ENCODE results near the gene AVPR2.

Gene AVPR2

DNA sequence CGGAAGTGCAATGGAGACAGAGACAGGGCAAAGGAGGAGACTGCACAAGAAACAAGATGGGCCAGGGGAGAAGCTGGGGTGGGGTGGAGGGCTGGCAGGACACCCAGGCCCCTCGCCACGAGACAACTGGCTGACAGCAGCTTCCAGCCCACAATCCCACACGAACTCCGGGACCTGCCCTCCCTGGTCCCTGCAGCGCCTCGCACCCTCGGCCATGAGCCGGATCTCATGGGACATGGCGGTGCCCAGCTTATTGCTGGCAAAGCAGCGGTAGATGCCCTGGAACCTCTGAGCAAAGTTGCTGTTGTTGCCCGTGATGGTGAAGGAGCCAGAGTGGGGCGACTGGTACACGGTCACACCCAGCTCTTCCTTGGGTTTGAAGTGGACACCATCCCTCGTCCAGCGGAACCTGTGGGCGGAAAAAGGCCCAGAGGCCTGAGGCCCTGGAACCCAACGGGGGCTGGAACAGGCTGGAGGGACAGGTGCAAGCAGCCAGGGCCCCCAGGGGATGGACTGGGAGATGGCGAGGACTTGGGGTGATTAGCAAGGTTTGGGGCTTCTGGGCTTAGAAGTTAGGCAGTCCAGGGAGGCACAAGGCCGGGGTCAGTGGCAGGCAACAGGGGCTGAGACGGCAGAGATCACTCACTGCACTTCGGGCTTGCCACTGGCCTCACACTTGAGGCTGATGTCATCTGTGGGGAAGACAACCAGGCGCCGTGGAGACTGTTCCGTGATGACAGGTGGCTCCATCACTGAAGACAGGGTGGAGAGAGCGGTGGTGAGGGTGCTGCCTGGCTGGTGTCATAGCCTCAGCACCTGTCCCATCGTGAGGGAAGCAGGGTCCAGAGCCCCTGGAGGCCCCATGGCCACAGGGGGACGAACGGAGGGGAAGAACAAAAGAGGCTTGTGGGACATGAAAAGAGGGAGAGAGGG lies 32.3 kb upstream of the AVPR2 start:
- DNase-seq: no peak

- no peak for DNase-seq
Measured at GRCh38 chrX:153873282-153874084, 31.0 kb upstream of the AVPR2 start.

DNA sequence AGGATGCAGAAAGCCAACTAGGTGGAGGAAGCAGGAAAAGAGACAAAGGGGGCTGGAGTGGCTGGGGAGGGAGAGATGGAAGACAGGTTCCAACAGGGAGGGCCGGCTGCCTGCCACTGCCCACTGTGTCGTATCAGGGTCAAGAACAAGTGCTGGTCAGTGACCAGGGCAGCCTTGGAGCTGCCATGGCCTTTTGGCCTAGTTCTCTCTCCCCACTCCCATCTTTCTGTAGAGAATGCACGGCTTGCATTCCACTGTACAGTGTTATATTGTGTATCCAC lies 30.4 kb upstream of the AVPR2 start:
- DNase-seq: no peak

DNA sequence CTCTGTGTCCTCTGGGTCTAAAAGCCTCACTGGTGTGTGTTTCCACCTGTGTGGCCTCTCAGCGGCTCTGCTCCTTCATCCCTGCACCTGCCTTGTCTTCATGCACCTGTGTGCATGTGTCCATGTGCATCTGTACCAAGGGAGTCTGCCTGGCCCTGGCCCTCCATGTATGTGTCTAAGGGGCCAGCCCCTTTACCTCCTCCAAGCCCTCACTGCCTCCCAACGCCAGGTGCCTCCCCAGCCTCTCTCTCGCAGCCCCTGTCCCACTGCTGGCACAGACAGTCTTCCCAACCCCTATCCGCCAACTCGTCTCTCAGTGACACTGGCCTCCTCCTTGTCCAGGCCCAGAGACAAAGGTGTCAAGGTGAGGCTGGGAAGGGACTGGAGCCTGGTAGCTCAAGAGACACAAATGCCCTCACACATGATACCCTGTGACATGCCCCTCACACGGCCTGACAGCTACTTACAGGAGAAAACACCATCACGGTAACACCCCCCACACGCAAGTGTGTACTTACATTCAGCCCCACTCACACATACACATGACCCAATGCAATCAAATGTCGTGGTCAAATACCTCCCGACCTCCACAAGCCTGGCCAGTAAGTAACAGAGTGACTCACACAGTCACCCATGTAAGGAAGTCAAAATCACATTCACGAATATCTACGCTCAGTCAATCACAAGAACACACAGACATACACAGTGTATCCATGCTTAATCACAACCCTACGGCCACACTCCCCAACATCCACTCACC lies 29.9 kb upstream of the AVPR2 start:
- no peak for DNase-seq

- no peak for DNase-seq
Measured at GRCh38 chrX:153875391-153876111, 28.9 kb upstream of the AVPR2 start.

DNA sequence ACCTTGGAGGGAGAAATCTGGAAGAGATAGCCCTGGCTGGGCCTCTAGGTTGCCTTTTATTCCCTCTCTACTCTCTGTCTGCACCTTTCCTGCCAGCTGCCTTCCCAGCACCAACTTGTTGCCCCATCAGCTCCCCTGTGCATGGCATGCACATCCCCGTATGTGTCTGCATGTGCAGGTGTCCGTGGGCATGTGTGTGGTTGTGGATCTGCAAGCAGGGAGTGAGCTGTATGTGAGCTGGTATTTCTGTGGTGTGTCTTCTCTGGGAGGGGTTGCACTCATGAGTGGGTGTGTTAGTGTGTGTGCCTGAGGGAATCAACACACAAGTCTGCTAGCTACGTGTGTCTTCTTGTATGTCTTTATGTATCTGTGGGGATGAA lies 28.4 kb upstream of the AVPR2 start:
- no peak for DNase-seq

DNA sequence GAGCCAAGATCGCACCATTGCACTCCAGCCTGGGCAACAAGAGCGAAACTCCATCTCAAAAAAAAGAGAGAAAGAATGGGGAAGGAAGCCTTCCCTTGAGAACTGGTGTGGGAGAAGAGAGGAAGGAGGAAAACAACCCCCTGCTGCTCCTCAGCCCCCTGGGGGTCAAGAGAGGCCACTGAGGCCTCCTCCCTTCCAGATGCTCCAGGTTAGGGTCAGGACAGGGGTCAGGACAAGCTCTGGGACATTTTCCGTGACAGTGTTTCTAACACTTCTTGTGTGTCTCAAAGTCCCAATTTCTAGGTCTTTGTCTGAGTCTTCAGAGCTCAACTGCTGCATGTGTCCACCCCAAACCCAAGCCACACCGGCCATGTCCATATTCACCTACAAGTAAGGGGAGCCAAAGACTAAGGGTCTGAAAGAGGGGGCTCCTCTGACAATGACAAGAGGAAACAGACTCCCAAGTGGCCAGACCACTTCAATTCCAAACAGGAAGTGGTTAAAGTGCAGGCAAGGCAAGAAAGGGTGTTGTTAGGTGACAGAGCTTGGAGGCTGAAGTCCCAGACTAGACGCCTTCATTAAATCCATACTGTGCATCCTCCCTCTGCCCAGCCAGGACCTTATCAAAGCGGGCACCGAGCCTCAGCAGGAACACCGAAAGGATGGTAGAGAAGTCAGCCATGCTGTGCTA lies 26.8 kb upstream of the AVPR2 start:
- no peak for DNase-seq

DNA sequence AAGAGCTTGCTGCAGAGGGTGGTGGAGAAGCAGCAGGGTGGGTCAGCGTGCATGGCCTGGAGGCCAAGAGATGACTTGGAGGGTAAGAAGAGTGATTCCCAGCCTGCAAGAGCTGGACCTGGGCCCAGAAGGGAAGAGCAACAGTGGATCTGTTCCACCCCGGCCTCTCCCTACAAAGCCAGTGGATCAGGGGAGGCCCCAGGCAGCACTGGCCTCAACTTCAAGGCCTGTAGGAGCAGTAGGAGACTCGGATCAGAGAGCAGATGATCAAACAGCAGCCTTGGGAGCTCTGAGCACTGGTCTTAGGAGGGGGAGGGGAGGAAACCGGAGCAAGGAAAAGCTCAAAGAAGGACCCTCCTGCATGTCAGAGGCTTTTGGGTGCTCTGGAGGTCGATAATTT lies 26.1 kb upstream of the AVPR2 start:
- no peak for DNase-seq

GRCh38 chrX:153878969-153879653 lies 25.4 kb upstream of the AVPR2 start:
- no peak for DNase-seq

DNA sequence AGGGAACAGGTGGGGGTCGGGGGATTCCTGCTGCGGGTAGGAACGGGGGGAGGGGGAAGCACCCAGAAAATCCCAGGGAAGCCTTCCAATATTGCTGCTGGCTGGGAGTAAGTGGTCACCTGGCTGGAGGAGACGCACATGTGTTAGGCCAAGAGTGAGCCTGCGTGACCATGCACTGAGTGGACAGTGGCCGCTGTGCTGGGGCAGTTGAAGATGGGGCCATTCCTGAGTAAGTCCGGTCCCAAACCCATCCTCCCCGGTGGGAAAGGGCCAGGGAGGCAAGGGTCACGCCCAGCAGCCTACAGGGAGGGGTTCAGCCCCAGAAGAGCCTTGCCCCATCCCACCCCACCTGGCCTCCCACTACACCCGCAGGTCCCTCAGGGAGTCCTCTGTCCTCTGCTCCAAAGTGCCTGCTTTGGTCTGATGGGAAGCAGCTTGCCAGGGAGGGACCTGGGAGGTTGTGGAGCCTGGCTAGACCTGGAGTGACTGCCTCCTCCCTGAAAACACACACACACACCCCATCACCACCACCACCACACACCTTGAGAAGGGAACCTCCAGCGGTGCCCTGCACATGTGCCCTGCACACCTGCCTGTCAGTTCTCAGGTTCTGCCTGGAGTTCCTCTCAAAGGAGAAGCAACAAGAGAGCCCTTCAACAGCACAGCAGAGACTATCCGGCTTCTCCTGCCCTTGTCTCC lies 24.6 kb upstream of the AVPR2 start:
- no peak for DNase-seq

DNA sequence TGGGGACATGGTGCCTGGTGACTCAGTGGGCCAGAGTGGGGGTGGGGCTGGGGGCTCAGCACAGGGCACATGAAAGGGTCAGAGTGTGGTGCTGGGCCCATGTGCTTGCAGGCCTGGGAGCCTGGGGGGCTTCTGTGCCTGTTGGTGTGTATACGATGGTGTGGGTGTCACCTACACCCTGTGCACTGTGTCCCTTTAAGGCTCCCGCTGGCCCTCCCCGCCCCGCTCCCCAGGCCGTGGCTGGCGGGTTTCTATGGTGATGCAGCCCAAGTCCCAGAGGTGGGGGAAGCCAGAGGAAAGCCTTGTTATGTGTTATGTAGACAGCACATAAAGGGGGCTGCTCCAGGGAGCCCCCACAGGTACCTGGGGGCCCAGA lies 24.0 kb upstream of the AVPR2 start:
- DNase-seq: no peak

DNA sequence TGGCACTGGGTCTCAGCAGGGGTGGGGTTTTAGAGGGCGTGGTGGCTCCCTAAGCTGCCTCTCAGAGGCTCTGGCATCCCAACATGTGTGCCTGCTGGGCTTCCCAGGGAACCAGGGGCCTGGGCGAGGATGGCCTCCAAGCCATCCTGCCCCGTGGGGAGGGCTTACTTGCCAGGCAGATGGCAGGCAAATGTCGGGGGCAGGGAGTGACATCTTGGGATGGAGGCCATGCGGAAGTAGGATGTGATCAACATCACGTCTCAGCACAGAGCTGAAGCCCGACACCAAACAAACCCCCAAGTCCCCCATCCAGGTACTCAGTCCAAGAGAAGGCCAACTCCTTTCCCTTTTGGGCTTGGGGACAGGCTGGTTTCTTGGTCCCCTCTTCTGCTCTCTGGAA lies 23.2 kb upstream of the AVPR2 start:
- DNase-seq: no peak

GRCh38 chrX:153882086-153882498 lies 22.4 kb upstream of the AVPR2 start:
- no peak for DNase-seq

DNA sequence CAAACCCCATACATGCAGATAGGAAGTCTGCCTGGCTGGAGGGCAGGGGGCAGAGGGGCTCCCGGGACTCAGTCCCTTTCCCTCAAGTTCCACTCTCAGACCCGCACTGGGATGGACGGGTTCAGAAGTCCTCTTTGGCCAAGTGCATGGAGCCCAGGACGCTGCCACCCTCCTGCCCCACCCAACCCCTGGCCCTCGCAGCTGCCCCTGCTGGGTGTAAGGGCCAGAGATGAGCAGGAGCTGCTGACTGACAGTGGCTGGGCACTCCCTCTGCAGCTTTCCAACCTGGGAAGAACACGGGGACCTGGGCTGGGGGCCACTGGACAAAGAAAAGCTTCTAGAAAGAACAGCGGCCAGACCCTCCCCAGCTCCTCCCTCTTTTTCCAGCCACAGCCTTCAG lies 21.9 kb upstream of the AVPR2 start:
- DNase-seq: no peak

- no peak for DNase-seq
Measured at GRCh38 chrX:153883163-153883843, 21.2 kb upstream of the AVPR2 start.

GRCh38 chrX:153884136-153884535 lies 20.3 kb upstream of the AVPR2 start:
- DNase-seq: no peak

GRCh38 chrX:153884590-153884989 lies 19.9 kb upstream of the AVPR2 start:
- DNase-seq: no peak

- DNase-seq: no peak
Measured at GRCh38 chrX:153885208-153885787, 19.2 kb upstream of the AVPR2 start.

- no peak for DNase-seq
Measured at GRCh38 chrX:153885968-153886903, 18.2 kb upstream of the AVPR2 start, which contains the start of gene L1CAM. Gene L1CAM, minus strand, starts transcription at chrX:153886173. Its CDS starts 10,337 bp downstream, at chrX:153875836.
